Erythroblast (primary cell): ENCODE results near the gene TEDC1.

Source experiments
- GATA1 ChIP-seq: IDR thresholded peaks from 2 replicates; pipeline ENCODE4 v1.6.1; 2011; ENCODE audit warnings: low read depth, mild to moderate bottlenecking, control low read depth, low read length, moderate library complexity
- POLR2A ChIP-seq: IDR thresholded peaks from 2 replicates; pipeline ENCODE4 v1.6.1; 2011; ENCODE audit warnings: mild to moderate bottlenecking, low read length

- TF ChIP-seq POLR2A (no peak), GATA1 (no peak)
Measured at GRCh38 chr14:105449276-105450122, 41.5 kb upstream of the TEDC1 start.
